SHP77 treated with DMSO at 0.1 percent for 48 hours (cell line): ENCODE data around the gene SAP25.
"Not testable (repeated sequence)": the region's sequence is repeated elsewhere in the genome, so short reads cannot be mapped to it uniquely, and the experiment has no call there.

Experiments used
- DNase-seq: peaks from one replicate; lab custom pipeline; 2025; lab: John Stamatoyannopoulos, UW

SAP25 gene

GRCh38 chr7:100535982-100536381, 37.7 kb downstream of the SAP25 start:
- DNase-seq, result not testable (repeated sequence)

DNA sequence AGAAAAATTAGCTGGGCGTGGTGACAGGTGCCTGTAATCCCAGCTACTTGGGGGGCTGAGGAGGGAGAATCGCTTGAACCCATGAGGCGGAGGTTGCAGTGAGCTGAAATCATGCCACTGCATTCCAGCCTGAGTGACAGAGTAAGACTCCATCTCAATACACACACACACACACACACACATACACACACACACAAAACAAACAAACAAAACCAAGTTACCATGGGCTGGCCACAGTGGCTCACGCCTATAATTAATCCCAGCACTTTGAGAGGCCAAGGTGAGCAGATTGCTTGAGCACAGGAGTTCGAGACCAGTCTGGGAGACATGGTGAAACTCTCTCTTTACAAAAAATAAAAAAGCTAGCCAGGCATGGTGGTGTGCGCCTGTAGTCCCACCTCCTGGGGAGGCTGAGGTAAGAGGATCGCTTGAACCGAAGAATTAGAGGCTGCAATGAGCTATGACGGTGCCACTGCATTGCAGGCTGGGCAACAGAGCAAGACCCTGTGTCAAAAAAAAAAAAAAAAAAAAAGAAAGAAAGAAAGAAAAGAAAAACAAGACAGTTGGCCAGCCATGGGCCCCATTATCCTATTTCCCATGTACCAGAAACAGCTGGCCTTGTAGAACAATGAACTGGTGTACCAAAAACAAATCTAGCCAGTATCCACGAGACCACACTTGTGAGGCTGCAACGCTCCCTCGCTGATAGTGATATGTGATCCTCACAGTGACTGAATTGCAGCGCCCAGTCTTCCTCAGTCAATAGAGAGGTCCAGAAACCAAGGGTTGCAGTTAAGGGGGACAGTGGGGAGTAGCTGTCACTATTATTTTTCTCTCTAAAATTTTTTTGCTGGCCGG, 41.3 kb downstream of the SAP25 start:
- no peak for DNase-seq

DNA sequence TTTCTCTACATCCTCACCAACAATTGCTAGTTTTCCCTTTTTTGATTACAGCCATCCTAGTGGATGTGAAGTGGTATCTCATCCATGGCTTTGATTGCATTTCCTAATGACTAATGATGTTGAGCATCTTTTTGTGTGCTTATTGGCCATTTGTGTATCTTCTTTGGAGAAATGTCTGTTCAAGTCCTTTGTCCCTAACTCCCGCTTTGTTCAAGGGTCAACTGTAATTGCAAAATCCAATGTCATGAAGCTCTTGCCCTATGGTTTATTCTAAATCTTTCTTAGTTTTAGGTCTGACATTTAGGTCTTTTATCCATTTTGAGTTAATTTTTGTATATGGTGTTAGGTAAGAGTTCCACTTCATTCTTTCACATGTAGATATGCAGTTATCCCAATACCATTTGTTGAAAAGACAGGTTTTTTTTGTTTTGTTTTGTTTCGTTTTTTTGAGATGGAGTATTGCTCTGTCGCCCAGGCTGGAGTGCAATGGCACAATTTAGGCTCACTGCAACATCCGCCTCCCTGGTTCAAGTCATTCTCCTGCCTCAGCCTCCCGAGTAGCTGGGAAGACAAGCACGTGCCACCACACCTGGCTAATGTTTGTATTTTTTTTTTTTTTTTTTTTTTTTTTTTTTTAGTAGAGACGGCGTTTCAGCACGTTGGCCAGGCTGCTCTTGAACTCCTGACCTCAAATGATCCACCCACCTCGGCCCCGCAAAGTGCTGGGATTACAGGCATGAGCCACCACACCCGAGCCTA, 45.4 kb downstream of the SAP25 start:
- DNase-seq, result not testable (repeated sequence)

DNA sequence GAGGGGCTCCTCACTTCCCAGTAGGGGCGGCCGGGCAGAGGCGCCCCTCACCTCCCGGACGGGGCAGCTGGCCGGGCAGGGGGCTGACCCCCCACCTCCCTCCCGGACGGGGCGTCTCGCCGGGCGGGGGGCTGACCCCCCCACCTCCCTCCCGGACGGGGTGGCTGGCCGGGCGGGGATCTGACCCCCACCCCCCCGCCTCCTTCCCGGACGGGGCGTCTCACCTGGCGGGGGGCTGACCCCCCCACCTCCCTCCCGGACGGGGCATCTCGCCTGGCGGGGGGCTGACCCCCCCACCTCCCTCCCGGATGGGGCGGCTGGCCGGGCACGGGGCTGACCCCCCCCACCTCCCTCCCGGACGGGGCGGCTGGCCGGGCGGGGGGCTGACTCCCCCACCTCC, 50.5 kb downstream of the SAP25 start:
- not testable (repeated sequence) for DNase-seq
